Measurements from ENCODE around the gene PCSK6. TPM values are rescaled to one million over a fixed set of nuclear protein-coding genes. Genes with fewer than 3 reads are reported as not detected.
"Not testable (repeated sequence)": the region's sequence is repeated elsewhere in the genome, so short reads cannot be mapped to it uniquely, and the experiment has no call there.

The PCSK6 gene
- total RNA-seq, 5 donors from 2014 or later (not counting 1 experiment from before 2014, with no cell fraction given), result 0.16 to 2.2 (median 1.3) TPM

GRCh38 chr15:101464256-101464998 is 25.1 kb downstream of the PCSK6 start:
- no peak overlapping the region for H3K27ac ChIP-seq (ENCODE audit: low read length)
- ChIA-PET POLR2A (interaction anchor here in 1 of 2 donors (0.7 kb wide), 1 partner anchor 24 kb away, joined by 3 read pairs; no protein-coding TSS in a partner anchor), CTCF (no interaction called here)
- ATAC-seq (replicated peaks in 1 of 4) (no peak), DNase-seq (no peak)
- WGBS (ENCODE audit: insufficient coverage), result 79% methylated on average over 14 of the region's 20 CpGs
- Mint-ChIP-seq H3K4me1 (peaks cover 5 to 16% (median 14%) of the 10 kb centered on the region in 3 donors), H3K9me3 (peaks cover 0 to 5% (median 1%) of the 10 kb centered on the region in 3 donors), H3K4me3 (no peak overlapping the region), H3K36me3 (no peaks in the 10 kb centered on the region), H3K27me3 (peaks cover 24 to 28% of the 10 kb centered on the region in 2 donors), H3K27ac (no peak overlapping the region)
- H3K4me1 ChIP-seq (ENCODE audit: control insufficient read depth in 1 of 2, extremely low read depth in 1 of 2, insufficient read depth in 2 of 2, low read length in 2 of 2), result no peaks in the 10 kb centered on the region
- H3K4me3 ChIP-seq (ENCODE audit: control insufficient read depth in 1 of 2, extremely low read depth in 1 of 2, low read length in 1 of 2), result no peak overlapping the region
- H3K36me3 ChIP-seq (ENCODE audit: control insufficient read depth in 2 of 2, extremely low read depth in 1 of 2, insufficient read depth in 1 of 2, low read length in 1 of 2), result no peaks in the 10 kb centered on the region
- H3K27me3 ChIP-seq (replicated peaks in 1 of 2; ENCODE audit: control insufficient read depth in 2 of 2, extremely low read depth in 1 of 2, insufficient read depth in 2 of 2, low read length in 1 of 2), result peaks cover 2 to 28% of the 10 kb centered on the region in 2 experiments
- H3K9me3 ChIP-seq, result no peaks in the 10 kb centered on the region

GRCh38 chr15:101463696-101464095 is 25.8 kb downstream of the PCSK6 start:
- POLR2A ChIA-PET; H3K36me3 ChIP-seq (ENCODE audit: control insufficient read depth in 2 of 2, extremely low read depth in 1 of 2, insufficient read depth in 1 of 2, low read length in 1 of 2); H3K4me1 ChIP-seq (ENCODE audit: control insufficient read depth in 1 of 2, extremely low read depth in 1 of 2, insufficient read depth in 2 of 2, low read length in 2 of 2); H3K4me3 Mint-ChIP-seq; H3K36me3 Mint-ChIP-seq; DNase-seq; ATAC-seq (replicated peaks in 1 of 4); H3K27ac ChIP-seq (ENCODE audit: low read length); H3K4me3 ChIP-seq (ENCODE audit: control insufficient read depth in 1 of 2, extremely low read depth in 1 of 2, low read length in 1 of 2); H3K9me3 Mint-ChIP-seq; H3K9me3 ChIP-seq; CTCF ChIA-PET: not testable (repeated sequence)
- Mint-ChIP-seq H3K27ac (peak overlapping the region in 1 of 2 donors; percentile 2), H3K27me3 (peaks cover 26 to 30% of the 10 kb centered on the region in 2 donors), H3K4me1 (peaks cover 5 to 16% (median 14%) of the 10 kb centered on the region in 3 donors)
- no CpG with 5 or more reads among the region's 5 CpGs for WGBS (ENCODE audit: insufficient coverage)
- H3K27me3 ChIP-seq (replicated peaks in 1 of 2; ENCODE audit: control insufficient read depth in 2 of 2, extremely low read depth in 1 of 2, insufficient read depth in 2 of 2, low read length in 1 of 2), result peaks cover 2 to 28% of the 10 kb centered on the region in 2 experiments

GRCh38 chr15:101463270-101463669 is 26.2 kb downstream of the PCSK6 start:
- Histone ChIP-seq H3K4me3 (ENCODE audit: control insufficient read depth in 1 of 2, extremely low read depth in 1 of 2, low read length in 1 of 2) (no peak overlapping the region), H3K9me3 (no peaks in the 10 kb centered on the region), H3K4me1 (ENCODE audit: control insufficient read depth in 1 of 2, extremely low read depth in 1 of 2, insufficient read depth in 2 of 2, low read length in 2 of 2) (no peaks in the 10 kb centered on the region), H3K27me3 (replicated peaks in 1 of 2; ENCODE audit: control insufficient read depth in 2 of 2, extremely low read depth in 1 of 2, insufficient read depth in 2 of 2, low read length in 1 of 2) (peaks cover 2 to 28% of the 10 kb centered on the region in 2 experiments), H3K27ac (ENCODE audit: low read length) (no peak overlapping the region), H3K36me3 (ENCODE audit: control insufficient read depth in 2 of 2, extremely low read depth in 1 of 2, insufficient read depth in 1 of 2, low read length in 1 of 2) (no peaks in the 10 kb centered on the region)
- H3K36me3 Mint-ChIP-seq, result no peaks in the 10 kb centered on the region
- H3K9me3 Mint-ChIP-seq, result peaks cover 0 to 5% (median 1%) of the 10 kb centered on the region in 3 donors
- H3K4me3 Mint-ChIP-seq, result no peak overlapping the region
- ChIA-PET CTCF (no interaction called here), POLR2A (no interaction called here)
- H3K27me3 Mint-ChIP-seq, result peaks cover 30% of the 10 kb centered on the region in 2 donors
- DNase-seq, result no peak
- peaks cover 5 to 16% (median 14%) of the 10 kb centered on the region in 3 donors for H3K4me1 Mint-ChIP-seq
- H3K27ac Mint-ChIP-seq, result peak overlapping the region in 1 of 2 donors; percentile 2
- 90% methylated on average over 2 of the region's 8 CpGs for WGBS (ENCODE audit: insufficient coverage)
- ATAC-seq (replicated peaks in 1 of 4), result no peak

GRCh38 chr15:101461097-101461496 is 28.4 kb downstream of the PCSK6 start:
- no peak for DNase-seq
- H3K27me3 Mint-ChIP-seq, result peaks cover 28 to 30% of the 10 kb centered on the region in 2 donors
- no peaks in the 10 kb centered on the region for H3K4me1 ChIP-seq (ENCODE audit: control insufficient read depth in 1 of 2, extremely low read depth in 1 of 2, insufficient read depth in 2 of 2, low read length in 2 of 2)
- H3K27ac ChIP-seq (ENCODE audit: low read length), result no peak overlapping the region
- peaks cover 5 to 16% (median 14%) of the 10 kb centered on the region in 3 donors for H3K4me1 Mint-ChIP-seq
- no CpG with 5 or more reads among the region's 4 CpGs for WGBS (ENCODE audit: insufficient coverage)
- peak overlapping the region in 1 of 2 donors; percentile 50 for H3K27ac Mint-ChIP-seq
- ChIA-PET CTCF (no interaction called here), POLR2A (no interaction called here)
- no peak overlapping the region for H3K4me3 Mint-ChIP-seq
- H3K36me3 ChIP-seq (ENCODE audit: control insufficient read depth in 2 of 2, extremely low read depth in 1 of 2, insufficient read depth in 1 of 2, low read length in 1 of 2), result no peaks in the 10 kb centered on the region
- H3K9me3 Mint-ChIP-seq, result peaks cover 0 to 3% (median under 1%) of the 10 kb centered on the region in 3 donors
- no peaks in the 10 kb centered on the region for H3K36me3 Mint-ChIP-seq
- H3K9me3 ChIP-seq, result no peaks in the 10 kb centered on the region
- H3K4me3 ChIP-seq (ENCODE audit: control insufficient read depth in 1 of 2, extremely low read depth in 1 of 2, low read length in 1 of 2), result no peak overlapping the region
- no peak for ATAC-seq (replicated peaks in 1 of 4)
- peaks cover 0 to 35% of the 10 kb centered on the region in 2 experiments for H3K27me3 ChIP-seq (replicated peaks in 1 of 2; ENCODE audit: control insufficient read depth in 2 of 2, extremely low read depth in 1 of 2, insufficient read depth in 2 of 2, low read length in 1 of 2)

GRCh38 chr15:101459579-101460300 is 29.8 kb downstream of the PCSK6 start:
- Histone ChIP-seq H3K4me1 (ENCODE audit: control insufficient read depth in 1 of 2, extremely low read depth in 1 of 2, insufficient read depth in 2 of 2, low read length in 2 of 2) (no peaks in the 10 kb centered on the region), H3K9me3 (no peaks in the 10 kb centered on the region), H3K36me3 (ENCODE audit: control insufficient read depth in 2 of 2, extremely low read depth in 1 of 2, insufficient read depth in 1 of 2, low read length in 1 of 2) (no peaks in the 10 kb centered on the region), H3K27ac (ENCODE audit: low read length) (no peak overlapping the region), H3K27me3 (replicated peaks in 1 of 2; ENCODE audit: control insufficient read depth in 2 of 2, extremely low read depth in 1 of 2, insufficient read depth in 2 of 2, low read length in 1 of 2) (peaks cover 0 to 36% of the 10 kb centered on the region in 2 experiments), H3K4me3 (ENCODE audit: control insufficient read depth in 1 of 2, extremely low read depth in 1 of 2, low read length in 1 of 2) (no peak overlapping the region)
- ChIA-PET POLR2A (no interaction called here), CTCF (no interaction called here)
- no peak overlapping the region for H3K27ac Mint-ChIP-seq
- H3K36me3 Mint-ChIP-seq, result no peaks in the 10 kb centered on the region
- ATAC-seq (replicated peaks in 1 of 4) (no peak), DNase-seq (no peak)
- no peaks in the 10 kb centered on the region for H3K9me3 Mint-ChIP-seq
- H3K27me3 Mint-ChIP-seq, result peaks cover 22 to 23% of the 10 kb centered on the region in 2 donors
- no peak overlapping the region for H3K4me3 Mint-ChIP-seq
- peaks cover 5 to 16% (median 14%) of the 10 kb centered on the region in 3 donors for H3K4me1 Mint-ChIP-seq
- 86% methylated on average over 6 of the region's 12 CpGs for WGBS (ENCODE audit: insufficient coverage)

- Histone ChIP-seq H3K27ac (ENCODE audit: low read length) (no peak overlapping the region), H3K4me1 (ENCODE audit: control insufficient read depth in 1 of 2, extremely low read depth in 1 of 2, insufficient read depth in 2 of 2, low read length in 2 of 2) (no peaks in the 10 kb centered on the region), H3K4me3 (ENCODE audit: control insufficient read depth in 1 of 2, extremely low read depth in 1 of 2, low read length in 1 of 2) (no peak overlapping the region), H3K27me3 (replicated peaks in 1 of 2; ENCODE audit: control insufficient read depth in 2 of 2, extremely low read depth in 1 of 2, insufficient read depth in 2 of 2, low read length in 1 of 2) (peaks cover 0 to 34% of the 10 kb centered on the region in 2 experiments), H3K9me3 (no peaks in the 10 kb centered on the region), H3K36me3 (ENCODE audit: control insufficient read depth in 2 of 2, extremely low read depth in 1 of 2, insufficient read depth in 1 of 2, low read length in 1 of 2) (no peaks in the 10 kb centered on the region)
- Mint-ChIP-seq H3K27me3 (peaks cover 21 to 23% of the 10 kb centered on the region in 2 donors), H3K4me3 (no peak overlapping the region), H3K9me3 (no peaks in the 10 kb centered on the region), H3K4me1 (peaks cover 5 to 16% (median 14%) of the 10 kb centered on the region in 3 donors), H3K36me3 (no peaks in the 10 kb centered on the region), H3K27ac (no peak overlapping the region)
- 71% methylated on average over 9 of the region's 16 CpGs for WGBS (ENCODE audit: insufficient coverage)
- POLR2A ChIA-PET, result no interaction called here
- DNase-seq, result no peak
- ATAC-seq (replicated peaks in 1 of 4), result no peak
- CTCF ChIA-PET, result no interaction called here
These were observed 30.5 kb downstream of the PCSK6 start for GRCh38 chr15:101458908-101459578.
